BJ (cell line): Measurements from ENCODE around the gene HLA-A. TPM values are rescaled to one million over a fixed set of nuclear protein-coding genes. Genes with fewer than 3 reads are reported as not detected.
"Not testable (repeated sequence)": the region's sequence is repeated elsewhere in the genome, so short reads cannot be mapped to it uniquely, and the experiment has no call there.

Experiments used
- CTCF ChIA-PET: fragments of 350-600 bp; formaldehyde crosslinking; extraction: SDS; loops from one replicate; lab custom pipeline; 2021; ENCODE audit warnings: antibody characterized with exemption, inconsistent platforms; lab: Yijun Ruan, JAX
- POLR2A ChIA-PET: fragments of 300-600 bp; sonication (Branson Sonifier 250); formaldehyde crosslinking; extraction: SDS; loops from one replicate; lab custom pipeline; 2021; ENCODE audit warnings: antibody characterized with exemption; lab: Charles Lee
- DNase-seq: peaks from one replicate; pipeline ENCODE4 v3.0.0-alpha.2; 2011; ENCODE audit warnings: low read depth
- H3K27me3 ChIP-seq: 2 replicates; pipeline ENCODE4 v1.6.0; 2011; ENCODE audit warnings: low read length; ENCODE audit not compliant: control insufficient read depth, insufficient read depth
- H3K36me3 ChIP-seq: 2 replicates; pipeline ENCODE4 v1.5.1; 2011; ENCODE audit warnings: low read length; ENCODE audit not compliant: control insufficient read depth, insufficient read depth
- H3K4me3 ChIP-seq: 2 replicates; pipeline ENCODE4 v1.5.1; 2011; ENCODE audit warnings: low read depth, mild to moderate bottlenecking, control low read depth, low read length
- CTCF ChIP-seq: IDR thresholded peaks from 2 replicates; pipeline ENCODE4 v1.5.1; 2011; ENCODE audit warnings: low read depth, mild to moderate bottlenecking, control low read depth, inconsistent platforms, low read length, moderate library complexity; ENCODE audit not compliant: insufficient read depth
- polyA plus RNA-seq: library from polyadenylated mRNA; depleted of rRNA; stranded (reverse); fragments of >200 nt; gene quantifications from 2 replicates; pipeline ENCODE4 v1.2.3, GENCODE V29; 2011

Gene HLA-A
- polyA plus RNA-seq, 1 experiment: 737 TPM

- Histone ChIP-seq H3K27me3 (no peaks in the 10 kb centered on the region), H3K4me3 (no peak overlapping the region), H3K36me3 (no peaks in the 10 kb centered on the region)
- DNase-seq: no peak
- POLR2A ChIA-PET: no interaction called here
- no peak for TF ChIP-seq CTCF
- CTCF ChIA-PET: no interaction called here
Observed at GRCh38 chr6:29958046-29958445, 15.7 kb downstream of the HLA-A start.

DNA sequence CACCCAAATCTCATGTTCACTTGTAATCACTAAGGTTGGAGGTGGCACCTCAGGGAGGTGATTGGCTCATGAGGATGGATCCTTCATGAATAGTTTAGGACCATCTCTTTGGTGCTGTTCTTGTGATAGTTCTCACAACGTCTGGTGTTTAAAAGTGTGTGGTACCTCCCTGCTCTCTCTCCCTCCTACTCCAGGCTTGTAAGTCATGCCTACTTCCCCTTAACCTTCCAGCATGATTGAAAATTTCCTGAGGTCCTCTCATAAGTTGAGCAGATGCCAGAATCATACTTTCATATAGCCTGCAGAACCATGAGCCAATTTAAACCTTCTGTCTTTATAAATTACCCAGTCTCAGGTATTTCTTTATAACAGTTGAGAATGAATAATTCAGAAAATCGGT, 16.6 kb downstream of the HLA-A start:
- Histone ChIP-seq H3K36me3 (no peaks in the 10 kb centered on the region), H3K4me3 (no peak overlapping the region), H3K27me3 (no peaks in the 10 kb centered on the region)
- no peak for TF ChIP-seq CTCF
- no peak for DNase-seq
- ChIA-PET POLR2A (no interaction called here), CTCF (no interaction called here)

DNA sequence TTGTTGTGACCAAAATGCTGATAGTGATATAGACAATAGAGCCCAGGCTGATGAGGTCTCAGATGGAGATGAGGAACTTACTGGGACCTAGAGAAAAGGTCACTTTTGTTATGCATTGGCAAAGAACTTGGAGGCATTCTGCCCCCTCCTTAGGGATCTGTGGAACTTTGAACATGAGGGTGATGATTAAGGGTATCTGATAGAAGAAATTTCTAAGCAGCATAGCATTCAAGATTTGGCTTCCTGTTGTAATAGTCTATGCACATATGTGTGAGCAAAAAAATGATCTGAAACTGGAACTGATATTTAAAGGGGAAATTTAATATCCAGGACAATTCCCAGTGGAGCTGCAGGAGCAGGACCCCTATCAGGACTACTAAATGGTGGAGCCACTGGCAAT, 17.1 kb downstream of the HLA-A start:
- no peak for DNase-seq
- CTCF ChIA-PET: interaction anchor here (0.7 kb wide), 1 partner anchor 30 kb away, joined by 3 read pairs; no protein-coding TSS in a partner anchor
- no peak for TF ChIP-seq CTCF
- POLR2A ChIA-PET: no interaction called here
- H3K36me3 ChIP-seq: no peaks in the 10 kb centered on the region
- H3K4me3 ChIP-seq: no peak overlapping the region
- H3K27me3 ChIP-seq: no peaks in the 10 kb centered on the region

DNA sequence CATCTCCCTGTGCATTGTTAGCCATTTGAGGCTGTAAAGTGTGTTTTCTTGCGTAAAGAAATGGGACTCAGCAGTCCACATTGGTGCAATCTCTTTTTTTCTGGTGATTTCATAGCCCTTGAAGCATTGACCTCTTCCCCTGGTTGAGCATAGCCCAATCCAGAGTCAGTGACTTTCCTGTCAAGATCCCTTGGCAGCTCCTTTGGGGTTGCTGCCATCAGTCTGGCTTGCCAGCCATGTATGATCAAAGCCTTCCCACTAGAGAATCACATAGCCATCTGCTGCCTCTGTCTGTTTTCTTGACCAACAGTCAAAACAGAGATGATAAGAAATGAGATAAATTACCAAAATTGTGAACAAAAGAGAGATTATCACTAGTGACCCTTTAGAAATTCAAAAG, 19.6 kb downstream of the HLA-A start:
- no peaks in the 10 kb centered on the region for H3K27me3 ChIP-seq
- no peak for TF ChIP-seq CTCF
- POLR2A ChIA-PET: no interaction called here
- CTCF ChIA-PET: interaction anchor here (1.3 kb wide), 1 partner anchor 114 kb away, joined by 3 read pairs; no protein-coding TSS in a partner anchor
- no peaks in the 10 kb centered on the region for H3K36me3 ChIP-seq
- no peak overlapping the region for H3K4me3 ChIP-seq
- no peak for DNase-seq

DNA sequence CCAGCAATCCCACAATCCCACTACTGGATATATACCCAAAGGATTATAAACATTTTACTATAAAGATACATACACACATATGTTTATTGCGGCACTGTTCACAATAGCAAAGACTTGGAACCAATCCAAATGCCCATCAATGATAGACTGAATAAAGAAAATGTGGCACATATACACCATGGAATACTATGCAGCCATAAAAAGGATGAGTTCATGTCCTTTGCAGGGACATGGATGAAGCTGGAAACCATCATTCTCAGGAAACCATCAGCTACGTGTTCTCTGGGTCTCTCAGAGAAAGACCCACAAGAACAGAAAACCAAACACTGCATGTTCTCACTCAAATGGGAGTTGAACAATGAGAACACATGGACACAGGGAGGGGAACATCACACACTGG, 21.4 kb downstream of the HLA-A start:
- DNase-seq, H3K27me3 ChIP-seq, H3K36me3 ChIP-seq, POLR2A ChIA-PET, H3K4me3 ChIP-seq: not testable (repeated sequence)
- CTCF ChIA-PET: interaction anchor here (1.3 kb wide), 1 partner anchor 76 kb away, joined by 3 read pairs; no protein-coding TSS in a partner anchor

DNA sequence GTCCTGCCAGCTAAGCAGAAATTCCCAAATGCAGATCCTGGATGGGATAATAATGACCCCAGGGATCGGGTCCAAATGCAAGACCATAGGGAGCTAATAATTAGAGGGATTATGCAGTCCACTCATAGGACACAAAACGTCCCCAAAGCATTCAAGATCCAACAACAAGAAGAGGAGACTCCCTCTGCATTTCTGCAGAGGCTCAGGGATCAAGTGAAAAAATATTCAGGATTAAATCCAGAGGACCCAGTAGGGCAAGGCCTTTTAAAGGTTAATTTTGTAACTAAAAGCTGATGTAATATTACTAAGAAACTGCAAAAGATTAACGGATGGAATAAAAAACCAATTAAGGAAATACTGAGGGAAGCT, 22.2 kb downstream of the HLA-A start:
- ChIA-PET POLR2A (interaction anchor here (0.6 to 1.0 kb wide), 2 partner anchors 10 to 12 kb away, joined by 3 to 6 read pairs; no protein-coding TSS in a partner anchor), CTCF (interaction anchor here (0.9 to 1.9 kb wide), 5 partner anchors 9 to 75 kb away, joined by 3 to 6 read pairs (median 3); no protein-coding TSS in a partner anchor)
- DNase-seq: no peak
- no peak for TF ChIP-seq CTCF
- H3K27me3 ChIP-seq: no peaks in the 10 kb centered on the region
- H3K36me3 ChIP-seq: no peaks in the 10 kb centered on the region
- no peak overlapping the region; the same call in 1 of the 2 replicates for H3K4me3 ChIP-seq
